SK-N-SH (cell line): ENCODE measurements around the gene CALR3. TPM values are rescaled to one million over a fixed set of nuclear protein-coding genes. Genes with fewer than 3 reads are reported as not detected.

Experiments
- CTCF ChIA-PET: fragments of 300-600, 350-600 bp; formaldehyde crosslinking; extraction: SDS; loops from one replicate; lab custom pipeline; 2021; lab: Yijun Ruan, JAX
- POLR2A ChIA-PET: fragments of 350-600 bp; sonication (Branson Sonifier 250); formaldehyde crosslinking; extraction: SDS; loops from one replicate; lab custom pipeline; 2020; ENCODE audit warnings: antibody characterized with exemption, inconsistent platforms; lab: Yijun Ruan, JAX
- DNase-seq: peaks from one replicate; pipeline ENCODE4 v3.0.0; 2012
- H2AFZ ChIP-seq: fragments of 200-600 bp; sonication (generic); 2 replicates; pipeline ENCODE4 v1.8.1; 2016; ENCODE audit warnings: antibody characterized with exemption, mild to moderate bottlenecking, low read depth
- H3F3A ChIP-seq: fragments of 200-600 bp; sonication (generic); replicated peaks from 2 replicates; pipeline ENCODE3; 2016; ENCODE audit warnings: antibody characterized with exemption, mild to moderate bottlenecking; ENCODE audit not compliant: insufficient read depth
- H3K27ac ChIP-seq, 2 experiments: fragments of 200-500 bp in 1 of 2; fragments of 200-600 bp in 1 of 2; sonication (Bioruptor generic) in 1 of 2; sonication (generic), shearing (Covaris generic) in 1 of 2; 2 replicates each; pipeline versions ENCODE4 v1.5.1 to v1.6.1; 2014 to 2016; ENCODE audit warnings: low read depth in 2 of 2, inconsistent platforms in 1 of 2, low read length in 1 of 2, mild to moderate bottlenecking in 1 of 2, mixed read lengths in 1 of 2
- H3K27me3 ChIP-seq: fragments of 200-600 bp; sonication (generic), shearing (Covaris generic); 2 replicates; pipeline ENCODE4 v1.6.1; 2016; ENCODE audit warnings: mixed run types; ENCODE audit not compliant: insufficient read depth
- H3K36me3 ChIP-seq, 2 experiments: fragments of 200-500 bp in 1 of 2; fragments of 200-600 bp in 1 of 2; sonication (Bioruptor generic) in 1 of 2; sonication (generic) in 1 of 2; replicated peaks in 1 of 2; 2 replicates each; pipeline versions ENCODE3 to v1.5.1; 2014 to 2016; ENCODE audit warnings: low read length in 1 of 2, mild to moderate bottlenecking in 1 of 2; ENCODE audit not compliant: insufficient read depth in 2 of 2, control insufficient read depth in 1 of 2
- H3K4me1 ChIP-seq, 2 experiments: fragments of 200-500 bp in 1 of 2; fragments of 200-600 bp in 1 of 2; sonication (Bioruptor generic) in 1 of 2; sonication (generic), shearing (Covaris generic) in 1 of 2; 2 replicates each; pipeline versions ENCODE4 v1.5.1 to v1.6.1; 2014 to 2016; ENCODE audit warnings: low read depth in 1 of 2, low read length in 1 of 2, mixed run types in 1 of 2; ENCODE audit not compliant: insufficient read depth in 2 of 2, control insufficient read depth in 1 of 2
- H3K4me2 ChIP-seq: fragments of 200-600 bp; sonication (generic), shearing (Covaris generic); 2 replicates; pipeline ENCODE4 v1.6.1; 2017; ENCODE audit warnings: mixed run types
- H3K4me3 ChIP-seq, 2 experiments: fragments of 200-500 bp in 1 of 2; fragments of 200-600 bp in 1 of 2; sonication (Bioruptor generic) in 1 of 2; sonication (generic), shearing (Covaris generic) in 1 of 2; 2 replicates each; pipeline versions ENCODE4 v1.5.1 to v1.8.1; 2014 to 2016; ENCODE audit warnings: low read depth in 2 of 2, inconsistent platforms in 1 of 2, low read length in 1 of 2, mild to moderate bottlenecking in 1 of 2, mixed read lengths in 1 of 2, moderate library complexity in 1 of 2
- H3K79me2 ChIP-seq: fragments of 200-600 bp; sonication (generic); 2 replicates; pipeline ENCODE4 v1.8.1; 2017; ENCODE audit warnings: mild to moderate bottlenecking; ENCODE audit not compliant: insufficient read depth
- H3K9ac ChIP-seq: fragments of 200-600 bp; sonication (generic); 2 replicates; pipeline ENCODE4 v1.6.1; 2017; ENCODE audit warnings: mixed run types
- H3K9me2 ChIP-seq: fragments of 200-600 bp; sonication (generic); 2 replicates; pipeline ENCODE4 v1.6.1; 2017; ENCODE audit warnings: mixed run types
- H3K9me3 ChIP-seq: fragments of 200-600 bp; sonication (generic); 2 replicates; pipeline ENCODE4 v1.6.1; 2017; ENCODE audit warnings: mixed run types, mild to moderate bottlenecking, moderate library complexity
- H4K20me1 ChIP-seq: fragments of 200-600 bp; sonication (generic); 2 replicates; pipeline ENCODE4 v1.6.1; 2017; ENCODE audit warnings: mild to moderate bottlenecking, mixed run types; ENCODE audit not compliant: insufficient read depth
- ELF1 ChIP-seq: IDR thresholded peaks from 2 replicates; pipeline ENCODE4 v1.4.0; 2012
- EP300 ChIP-seq, 2 experiments: IDR thresholded peaks; 2 replicates each; pipeline versions ENCODE4 v1.4.0 to v1.6.1; 2012; ENCODE audit warnings: borderline replicate concordance in 1 of 2, low read depth in 1 of 2, low read length in 1 of 2
- FOSL2 ChIP-seq: IDR thresholded peaks from 2 replicates; pipeline ENCODE4 v1.4.0; 2012; ENCODE audit warnings: low read depth, mild to moderate bottlenecking, moderate library complexity, borderline replicate concordance
- FOXJ3 ChIP-seq: sonication (generic); formaldehyde crosslinking; IDR thresholded peaks from 2 replicates; pipeline ENCODE4 v1.5.1; 2020; ENCODE audit warnings: mild to moderate bottlenecking, missing genetic modification reagents
- FOXM1 ChIP-seq: IDR thresholded peaks from 2 replicates; pipeline ENCODE4 v1.4.0; 2012; ENCODE audit warnings: low read depth, mild to moderate bottlenecking
- JUND ChIP-seq: IDR thresholded peaks from 2 replicates; pipeline ENCODE4 v1.4.0; 2012
- NFIC ChIP-seq: IDR thresholded peaks from 2 replicates; pipeline ENCODE4 v1.4.0; 2012; ENCODE audit warnings: borderline replicate concordance
- NRF1 ChIP-seq: IDR thresholded peaks from 2 replicates; pipeline ENCODE4 v1.6.1; 2012; ENCODE audit warnings: low read depth, mild to moderate bottlenecking, low read length
- POLR2AphosphoS5 ChIP-seq: IDR thresholded peaks from 2 replicates; pipeline ENCODE4 v1.6.1; 2012; ENCODE audit warnings: low read depth, low read length
- RAD21 ChIP-seq: IDR thresholded peaks from 2 replicates; pipeline ENCODE4 v1.6.1; 2012; ENCODE audit warnings: mild to moderate bottlenecking, low read length
- SIN3A ChIP-seq: IDR thresholded peaks from 2 replicates; pipeline ENCODE4 v1.6.1; 2012; ENCODE audit warnings: low read depth, mild to moderate bottlenecking, low read length, moderate library complexity, borderline replicate concordance
- TAF1 ChIP-seq: IDR thresholded peaks from 2 replicates; pipeline ENCODE4 v1.6.1; 2012; ENCODE audit warnings: low read depth, mild to moderate bottlenecking, low read length, moderate library complexity, borderline replicate concordance
- TCF12 ChIP-seq: IDR thresholded peaks from 2 replicates; pipeline ENCODE4 v1.4.0; 2012
- TEAD4 ChIP-seq: IDR thresholded peaks from 2 replicates; pipeline ENCODE4 v1.4.0; 2012; ENCODE audit warnings: mild to moderate bottlenecking, borderline replicate concordance; ENCODE audit not compliant: insufficient read depth
- YY1 ChIP-seq: IDR thresholded peaks from 2 replicates; pipeline ENCODE4 v1.4.0; 2012; ENCODE audit warnings: low read depth, mild to moderate bottlenecking
- WGBS: methylation state at CpG from one replicate; pipeline ENCODE4 v1.1.6; 2017; ENCODE audit warnings: low lambda C conversion rate; 5-methylcytosine and 5-hydroxymethylcytosine counted together
- polyA plus RNA-seq, 3 experiments: library from polyadenylated mRNA; depleted of rRNA; stranded (reverse); fragments of >200 nt; gene quantifications; 2 replicates each; pipeline ENCODE4 v1.2.3, GENCODE V29; 2012
- TF ChIP-seq, protein P1 (sequence below): IDR thresholded peaks from 2 replicates; pipeline ENCODE4; 2012
- TF ChIP-seq, protein P2 (sequence below): IDR thresholded peaks from 2 replicates; pipeline ENCODE4 v1.4.0; 2012; ENCODE audit warnings: low read depth, borderline replicate concordance
- TF ChIP-seq, protein P3 (sequence below): IDR thresholded peaks from 2 replicates; pipeline ENCODE4 v1.4.0; 2012; ENCODE audit warnings: low read depth
- TF ChIP-seq, protein P4 (sequence below): fragments of 150-350 bp; IDR thresholded peaks from 2 replicates; pipeline ENCODE4 v1.6.1; 2017; ENCODE audit warnings: antibody characterized with exemption, low read length, low read depth, borderline replicate concordance

Gene CALR3
- polyA plus RNA-seq, 1 of the 3 experiments (the other 2 are of a cell fraction) = not detected

DNA sequence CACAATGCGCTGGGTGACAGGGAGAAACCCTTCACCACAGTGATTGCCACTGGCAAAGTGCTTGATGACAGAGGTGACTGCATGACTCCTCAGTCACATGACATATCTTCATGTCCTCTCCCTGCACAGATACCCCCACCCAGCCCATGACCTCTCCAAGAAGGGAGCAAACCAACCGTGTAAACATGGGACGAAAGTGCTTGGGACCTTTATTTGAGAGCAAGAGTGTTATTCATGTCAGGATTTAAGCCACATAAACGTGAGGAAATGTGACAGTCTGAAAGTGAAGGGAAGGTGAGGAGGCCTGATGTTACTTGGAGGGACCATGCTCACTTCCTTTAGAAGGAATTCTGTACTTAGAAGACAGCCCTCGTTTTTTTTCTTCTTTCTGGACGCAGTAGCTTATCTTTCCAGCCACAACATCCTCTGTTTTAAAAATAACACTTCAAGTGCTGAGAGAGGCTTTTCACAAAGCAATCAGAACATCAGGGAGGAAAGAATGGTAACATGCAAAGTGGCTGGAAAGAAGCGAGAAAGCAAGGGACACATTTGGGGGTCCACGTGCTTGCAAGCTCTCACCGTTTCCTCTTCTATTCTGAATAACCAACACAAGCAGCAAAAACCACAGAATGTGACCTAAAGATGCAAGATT lies 59.8 kb downstream of the CALR3 start (continued):
- TF ChIP-seq TCF12 (no peak), ELF1 (no peak)
- TF ChIP-seq, protein P1, sequence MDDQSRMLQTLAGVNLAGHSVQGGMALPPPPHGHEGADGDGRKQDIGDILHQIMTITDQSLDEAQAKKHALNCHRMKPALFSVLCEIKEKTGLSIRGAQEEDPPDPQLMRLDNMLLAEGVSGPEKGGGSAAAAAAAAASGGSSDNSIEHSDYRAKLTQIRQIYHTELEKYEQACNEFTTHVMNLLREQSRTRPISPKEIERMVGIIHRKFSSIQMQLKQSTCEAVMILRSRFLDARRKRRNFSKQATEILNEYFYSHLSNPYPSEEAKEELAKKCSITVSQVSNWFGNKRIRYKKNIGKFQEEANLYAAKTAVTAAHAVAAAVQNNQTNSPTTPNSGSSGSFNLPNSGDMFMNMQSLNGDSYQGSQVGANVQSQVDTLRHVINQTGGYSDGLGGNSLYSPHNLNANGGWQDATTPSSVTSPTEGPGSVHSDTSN = no peak
- TF ChIP-seq, protein P2, sequence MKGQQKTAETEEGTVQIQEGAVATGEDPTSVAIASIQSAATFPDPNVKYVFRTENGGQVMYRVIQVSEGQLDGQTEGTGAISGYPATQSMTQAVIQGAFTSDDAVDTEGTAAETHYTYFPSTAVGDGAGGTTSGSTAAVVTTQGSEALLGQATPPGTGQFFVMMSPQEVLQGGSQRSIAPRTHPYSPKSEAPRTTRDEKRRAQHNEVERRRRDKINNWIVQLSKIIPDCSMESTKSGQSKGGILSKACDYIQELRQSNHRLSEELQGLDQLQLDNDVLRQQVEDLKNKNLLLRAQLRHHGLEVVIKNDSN = no peak

DNA sequence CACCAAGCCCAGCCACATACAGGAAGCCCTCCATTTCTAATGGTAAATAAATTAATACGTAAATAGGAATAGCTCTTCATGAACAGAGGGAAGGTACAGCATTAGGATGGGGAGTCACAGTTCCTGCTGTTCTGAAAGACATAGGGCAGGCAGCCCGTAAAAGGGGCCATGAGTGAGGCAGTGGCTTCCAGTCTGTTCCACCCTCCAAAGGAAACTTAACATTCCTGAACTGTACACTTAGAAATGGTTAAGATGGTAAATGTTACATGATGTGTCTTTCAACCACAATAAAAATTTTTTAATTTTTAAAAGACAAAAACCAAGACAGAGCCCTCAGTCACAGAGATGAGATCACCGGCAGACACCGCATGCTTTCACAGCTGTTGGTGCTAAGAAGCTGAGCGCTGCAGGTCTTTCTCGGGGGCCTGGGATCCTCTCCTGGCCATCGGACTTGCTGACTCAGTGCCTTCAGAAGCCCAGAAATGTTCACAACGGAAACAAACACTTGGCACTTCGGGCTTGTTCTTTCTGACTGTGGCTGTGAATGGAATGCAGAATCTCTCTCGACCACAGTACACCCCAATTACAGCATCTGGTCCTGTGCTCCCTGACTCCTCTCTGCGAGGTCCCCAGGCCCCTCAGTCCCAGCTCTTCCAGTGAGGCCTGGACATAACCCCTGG lies 60.6 kb downstream of the CALR3 start:
- WGBS = 53% methylated on average over 10 of the region's 11 CpGs
- CTCF ChIA-PET = interaction anchor here (2.0 kb wide), 1 partner anchor 10 kb away, joined by 6 read pairs; no protein-coding TSS in a partner anchor
- Histone ChIP-seq H2AFZ (no peak overlapping the region), H3K36me3 (peaks cover 8 to 49% of the 10 kb centered on the region in 2 experiments), H3K4me2 (peak overlapping the region; percentile 38)
- DNase-seq = no peak
- TF ChIP-seq TAF1 = no peak
- 0 out of 2 replicates have a peak, but pooled peaks have one; percentile 25 for TF ChIP-seq POLR2AphosphoS5
- TF ChIP-seq NRF1 = no peak
- TF ChIP-seq, protein P2 = no peak
- TF ChIP-seq, protein P3, sequence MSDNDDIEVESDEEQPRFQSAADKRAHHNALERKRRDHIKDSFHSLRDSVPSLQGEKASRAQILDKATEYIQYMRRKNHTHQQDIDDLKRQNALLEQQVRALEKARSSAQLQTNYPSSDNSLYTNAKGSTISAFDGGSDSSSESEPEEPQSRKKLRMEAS = peak; percentile 78
- TF ChIP-seq, protein P4, sequence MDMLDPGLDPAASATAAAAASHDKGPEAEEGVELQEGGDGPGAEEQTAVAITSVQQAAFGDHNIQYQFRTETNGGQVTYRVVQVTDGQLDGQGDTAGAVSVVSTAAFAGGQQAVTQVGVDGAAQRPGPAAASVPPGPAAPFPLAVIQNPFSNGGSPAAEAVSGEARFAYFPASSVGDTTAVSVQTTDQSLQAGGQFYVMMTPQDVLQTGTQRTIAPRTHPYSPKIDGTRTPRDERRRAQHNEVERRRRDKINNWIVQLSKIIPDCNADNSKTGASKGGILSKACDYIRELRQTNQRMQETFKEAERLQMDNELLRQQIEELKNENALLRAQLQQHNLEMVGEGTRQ = no peak
- TF ChIP-seq RAD21 = no peak
- TF ChIP-seq JUND = peak; percentile 50; the same call in 1 of the 2 replicates
- TF ChIP-seq SIN3A = 0 out of 2 replicates have a peak, but pooled peaks have one; percentile 46
- TF ChIP-seq, protein P1 = peak; percentile 50; the same call in 1 of the 2 replicates
- peak; percentile 86 for TF ChIP-seq TCF12
- no peak for TF ChIP-seq FOXJ3 (CRISPR knock-in tag)
- no peak for TF ChIP-seq ELF1
- TF ChIP-seq TEAD4 = peak; percentile 46; the same call in 1 of the 2 replicates
- TF ChIP-seq FOXM1 = no peak
- TF ChIP-seq NFIC = peak; percentile 60
- no peak for TF ChIP-seq YY1
- TF ChIP-seq FOSL2 = peak; percentile 52
- TF ChIP-seq EP300 (IDR thresholded peaks at IDR 0.05; ENCODE audit: borderline replicate concordance in 1 of 2, low read depth in 1 of 2, low read length in 1 of 2) = 0 out of 4 replicates have a peak, but pooled peaks of 1 of the 2 experiments have one; percentile 24
- TF ChIP-seq, all 33 proteins: peak for 10
- Histone ChIP-seq H3K9me3 (no peaks in the 10 kb centered on the region), H3K79me2 (no peaks in the 10 kb centered on the region), H3K4me1 (peaks cover 4 to 6% of the 10 kb centered on the region in 2 experiments; a peak in 2 of 4 replicates), H4K20me1 (peaks cover 4% of the 10 kb centered on the region; the same call in 1 of the 2 replicates), H3K4me3 (no peak overlapping the region), H3K27ac (peak overlapping the region; percentile 3 to 80; a peak in 2 of 4 replicates), H3K27me3 (no peaks in the 10 kb centered on the region), H3K9me2 (no peaks in the 10 kb centered on the region), H3F3A (peaks cover 22% of the 10 kb centered on the region), H3K9ac (peak overlapping the region; percentile 35; the same call in 1 of the 2 replicates)
- POLR2A ChIA-PET = no interaction called here
